A673 (cell line): Measurements from ENCODE around the gene ZNF418.
"Not testable (repeated sequence)": the region's sequence is repeated elsewhere in the genome, so short reads cannot be mapped to it uniquely, and the experiment has no call there.

Experiments
- CTCF ChIP-seq: fragments of 300-800, 200-600 bp; sonication (generic); conservative IDR thresholded peaks from 2 replicates; pipeline ENCODE4 v1.5.1; 2017; ENCODE audit warnings: low read depth, mild to moderate bottlenecking, antibody characterized with exemption, low read length, moderate library complexity, mixed read lengths
- EZH2 ChIP-seq: fragments of 200-600 bp; sonication (generic); IDR thresholded peaks from 2 replicates; pipeline ENCODE4 v1.6.1; 2017; ENCODE audit warnings: borderline replicate concordance, low read depth, mild to moderate bottlenecking, mixed read lengths, antibody characterized with exemption, low read length; ENCODE audit not compliant: poor library complexity, severe bottlenecking

- TF ChIP-seq CTCF, EZH2: not testable (repeated sequence)
These were observed 61.1 kb downstream of the ZNF418 start for GRCh38 chr19:57873883-57874799.
